Endothelial cell of umbilical vein (primary cell): Measurements from ENCODE around the gene NAP1L5. TPM values are rescaled to one million over a fixed set of nuclear protein-coding genes. Genes with fewer than 3 reads are reported as not detected.

Experiments
- BruUV-seq: library from RNA; stranded (reverse); fragments of 400-500 nt; replicated peaks from 2 replicates; lab custom pipeline; 2021; lab: Mats Ljungman, UMichigan
- CTCF ChIA-PET: fragments of 300-600, 350-600 bp; sonication (Branson Sonifier 250); formaldehyde crosslinking; loops from one replicate; lab custom pipeline; 2021; ENCODE audit warnings: antibody characterized with exemption, inconsistent platforms; lab: Charles Lee
- POLR2A ChIA-PET: fragments of 300-600, 350-600 bp; sonication (Branson Sonifier 250); formaldehyde crosslinking; loops from one replicate; lab custom pipeline; 2021; ENCODE audit warnings: antibody characterized with exemption, inconsistent platforms; lab: Charles Lee
- DNase-seq: peaks from one replicate; pipeline ENCODE4 v3.0.0-alpha.2; 2011; ENCODE audit warnings: low read depth, low spot score
- FAIRE-seq: peaks from 2 replicates; lab custom pipeline; 2011; peaks lifted over from hg19 to GRCh38; lab: Jason Lieb, UNC
- H2AFZ ChIP-seq: 2 replicates; pipeline ENCODE4 v1.6.0; 2012; ENCODE audit warnings: low read depth, low read length, control low read depth, inconsistent platforms
- H3K27ac ChIP-seq: 2 replicates; pipeline ENCODE4 v1.5.1; 2011; ENCODE audit warnings: low read depth, mild to moderate bottlenecking, control low read depth, low read length, moderate library complexity; ENCODE audit not compliant: insufficient read depth
- H3K27me3 ChIP-seq, 2 experiments: 2 replicates each; pipeline versions ENCODE4 v1.6.0 to v1.6.1; 2011; ENCODE audit warnings: low read length in 2 of 2, mixed read lengths in 1 of 2; ENCODE audit not compliant: control insufficient read depth in 2 of 2, insufficient read depth in 2 of 2
- H3K36me3 ChIP-seq, 2 experiments: 2 replicates in 1 of 2; 3 replicates in 1 of 2; pipeline ENCODE4 v1.5.1; 2011; ENCODE audit warnings: low read length in 2 of 2, mild to moderate bottlenecking in 1 of 2, moderate library complexity in 1 of 2; ENCODE audit not compliant: control insufficient read depth in 2 of 2, insufficient read depth in 2 of 2; ENCODE audit errors: extremely low read depth in 1 of 2
- H3K4me1 ChIP-seq: 3 replicates; pipeline ENCODE4 v1.5.1; 2011; ENCODE audit warnings: mild to moderate bottlenecking, low read length; ENCODE audit not compliant: control insufficient read depth, insufficient read depth; ENCODE audit errors: extremely low read depth
- H3K4me2 ChIP-seq: 2 replicates; pipeline ENCODE4 v1.6.1; 2011; ENCODE audit warnings: low read length, control low read depth, mixed read lengths; ENCODE audit not compliant: insufficient read depth
- H3K4me3 ChIP-seq, 3 experiments: fragments of 200-600 bp in 1 of 3; sonication (generic), shearing (Covaris generic) in 1 of 3; replicated peaks in 1 of 3; 2 replicates each; pipeline ENCODE4 v1.5.1; 2011 to 2016; ENCODE audit warnings: control low read depth in 3 of 3, low read length in 3 of 3, mild to moderate bottlenecking in 2 of 3, inconsistent platforms in 1 of 3, low read depth in 1 of 3, moderate library complexity in 1 of 3; ENCODE audit not compliant: insufficient read depth in 1 of 3
- H3K79me2 ChIP-seq: 2 replicates; pipeline ENCODE4 v1.6.0; 2012; ENCODE audit warnings: low read length, inconsistent platforms; ENCODE audit not compliant: control insufficient read depth, insufficient read depth
- H3K9ac ChIP-seq: replicated peaks from 2 replicates; pipeline ENCODE3; 2011; ENCODE audit warnings: low read length, control low read depth; ENCODE audit not compliant: insufficient read depth; ENCODE audit errors: extremely low read depth
- H3K9me1 ChIP-seq: replicated peaks from 3 replicates; pipeline ENCODE4 v1.6.0; 2011; ENCODE audit warnings: mild to moderate bottlenecking, low read length; ENCODE audit not compliant: control insufficient read depth, insufficient read depth; ENCODE audit errors: extremely low read depth
- H3K9me3 ChIP-seq: replicated peaks from 2 replicates; pipeline ENCODE4 v1.5.1; 2012; ENCODE audit warnings: low read length, inconsistent platforms; ENCODE audit not compliant: control insufficient read depth, insufficient read depth
- H4K20me1 ChIP-seq: replicated peaks from 2 replicates; pipeline ENCODE3; 2011; ENCODE audit warnings: mild to moderate bottlenecking, low read length; ENCODE audit not compliant: control insufficient read depth, insufficient read depth; ENCODE audit errors: extremely low read depth
- CTCF ChIP-seq, 2 donors: IDR thresholded peaks; 1 replicate in 1 of 2; 2 replicates in 1 of 2; pipeline ENCODE4 v1.5.1; 2011; ENCODE audit warnings: low read length in 2 of 2, mild to moderate bottlenecking in 2 of 2, moderate library complexity in 2 of 2, control low read depth in 1 of 2, inconsistent platforms in 1 of 2, low read depth in 1 of 2; ENCODE audit not compliant: insufficient read depth in 1 of 2; ENCODE audit errors: extremely low read depth in 1 of 2
- dilution Hi-C: fragments of 300-500 bp; cut with MboI; formaldehyde crosslinking; loops from one replicate; pipeline ENCODE4 v1.15.0; 2019; ENCODE audit warnings: low sequenced_read_pairs; ENCODE audit not compliant: extremely low pct_ligation_motif_present
- intact Hi-C: fragments of 100-400 bp; cut with micrococcal nuclease; formaldehyde crosslinking; loops from one replicate; pipeline ENCODE4 v1.10.0; 2022
- polyA plus RNA-seq, 4 experiments: library from polyadenylated mRNA; depleted of rRNA in 3 of 4; stranded (reverse) in 3 of 4; unstranded in 1 of 4; fragments of >200 nt; gene quantifications; 2 replicates each; pipeline versions ENCODE4 v1.2.1 to v1.2.3, GENCODE V29; 2011 to 2012; ENCODE audit warnings: missing spikeins in 1 of 4
- total RNA-seq: library from RNA; stranded (reverse); gene quantifications from 2 replicates; pipeline ENCODE4 v1.2.3, GENCODE V29; 2021

The NAP1L5 gene
- total and polyA plus RNA-seq, 2 donors (not counting 3 experiments of a cell fraction or from before 2014, with no cell fraction given), result 3.4 to 6.1 TPM

- CTCF ChIA-PET, result interaction anchor here (0.7 to 2.2 kb wide), 3 partner anchors 28 to 60 kb away, joined by 3 to 9 read pairs (median 3); no protein-coding TSS in a partner anchor
- dilution Hi-C loops, result no loop called here
Measured at GRCh38 chr4:88730811-88731210, 33.2 kb upstream of the NAP1L5 start.

More at GRCh38 chr4:88730811-88731210, 33.2 kb upstream of the NAP1L5 start:
- no peak for DNase-seq
- Histone ChIP-seq H3K9me3 (no peaks in the 10 kb centered on the region), H3K27me3 (no peaks in the 10 kb centered on the region), H4K20me1 (no peaks in the 10 kb centered on the region), H3K9me1 (no peaks in the 10 kb centered on the region), H3K4me3 (no peak overlapping the region), H3K4me2 (no peak overlapping the region), H3K27ac (no peak overlapping the region), H3K79me2 (no peaks in the 10 kb centered on the region), H3K4me1 (peaks cover 8% of the 10 kb centered on the region), H3K36me3 (peaks cover 6% of the 10 kb centered on the region in 2 experiments), H2AFZ (no peak overlapping the region), H3K9ac (no peak overlapping the region)
- no TSS peak for BruUV-seq
- TF ChIP-seq CTCF (IDR thresholded peaks at IDR 0.05; ENCODE audit: extremely low read depth in 1 of 2, insufficient read depth in 1 of 2, low read depth in 1 of 2, low read length in 2 of 2), result no peak
- POLR2A ChIA-PET, result no interaction called here
- FAIRE-seq, result no peak
- intact Hi-C loops, result no loop called here
